NCI-H128 (cell line): ENCODE results near the gene CDK5RAP2.
"Not testable (repeated sequence)": the region's sequence is repeated elsewhere in the genome, so short reads cannot be mapped to it uniquely, and the experiment has no call there.

Experiments
- DNase-seq: peaks from one replicate; lab custom pipeline; 2025; ENCODE audit not compliant: unreplicated experiment; lab: John Stamatoyannopoulos, UW

The CDK5RAP2 gene

GRCh38 chr9:120592210-120592609 is 12.2 kb upstream of the CDK5RAP2 start:
- no peak for DNase-seq

GRCh38 chr9:120587328-120587727 is 7.4 kb upstream of the CDK5RAP2 start:
- no peak for DNase-seq

- DNase-seq = no peak
Measured at GRCh38 chr9:120583958-120584369, 4.0 kb upstream of the CDK5RAP2 start.

GRCh38 chr9:120579139-120580050 is 572 bp downstream of the CDK5RAP2 start:
- DNase-seq = no peak

GRCh38 chr9:120574473-120574872 is 5.5 kb downstream of the CDK5RAP2 start:
- no peak for DNase-seq

- no peak for DNase-seq
Measured at GRCh38 chr9:120572472-120572871, 7.5 kb downstream of the CDK5RAP2 start.

GRCh38 chr9:120571443-120572257 is 8.3 kb downstream of the CDK5RAP2 start:
- no peak for DNase-seq

- no peak for DNase-seq
Measured at GRCh38 chr9:120570296-120570695, 9.7 kb downstream of the CDK5RAP2 start.

GRCh38 chr9:120569556-120569955 is 10.4 kb downstream of the CDK5RAP2 start:
- no peak for DNase-seq

GRCh38 chr9:120568816-120569215 is 11.2 kb downstream of the CDK5RAP2 start:
- DNase-seq = no peak

GRCh38 chr9:120567874-120568273 is 12.1 kb downstream of the CDK5RAP2 start:
- no peak for DNase-seq

- no peak for DNase-seq
Measured at GRCh38 chr9:120567081-120567480, 12.9 kb downstream of the CDK5RAP2 start.

- no peak for DNase-seq
Measured at GRCh38 chr9:120564589-120564988, 15.4 kb downstream of the CDK5RAP2 start.

GRCh38 chr9:120562861-120563443 is 17.0 kb downstream of the CDK5RAP2 start:
- DNase-seq = no peak

- no peak for DNase-seq
Measured at GRCh38 chr9:120561709-120562108, 18.3 kb downstream of the CDK5RAP2 start.

- no peak for DNase-seq
Measured at GRCh38 chr9:120559546-120559945, 20.4 kb downstream of the CDK5RAP2 start.

GRCh38 chr9:120558454-120558853 is 21.5 kb downstream of the CDK5RAP2 start:
- no peak for DNase-seq

- DNase-seq = no peak
Measured at GRCh38 chr9:120557205-120557604, 22.8 kb downstream of the CDK5RAP2 start.

GRCh38 chr9:120556775-120557174 is 23.2 kb downstream of the CDK5RAP2 start:
- DNase-seq = no peak

- DNase-seq = no peak
Measured at GRCh38 chr9:120555839-120556238, 24.1 kb downstream of the CDK5RAP2 start.

GRCh38 chr9:120552210-120552704 is 27.7 kb downstream of the CDK5RAP2 start:
- not testable (repeated sequence) for DNase-seq
